Stimulated activated CD4-positive, alpha-beta T cell treated with anti-CD3 and anti-CD28 coated beads, TNF-alpha, amount 100 ng/mL, for 24 hours (primary cell): Measurements from ENCODE around the gene SLC48A1.

ENCODE experiments used
- DNase-seq, 3 experiments: peaks; one replicate each; pipeline ENCODE4 v3.0.0-alpha.2; 2020; ENCODE audit warnings: low read depth in 3 of 3

Gene SLC48A1

GRCh38 chr12:47757840-47758583, 15.0 kb upstream of the SLC48A1 start:
- DNase-seq, result no peak

GRCh38 chr12:47758584-47758833, 14.5 kb upstream of the SLC48A1 start:
- DNase-seq, result no peak

- DNase-seq, result peak; percentile 46 to 72 (median 47)
These were observed 14.0 kb upstream of the SLC48A1 start, which contains the start of gene RAPGEF3 for GRCh38 chr12:47758834-47759690. TSS of gene RAPGEF3 (minus strand) at chr12:47758880. CDS start at chr12:47758556, 324 bp downstream.

GRCh38 chr12:47762850-47763465, 10.1 kb upstream of the SLC48A1 start:
- DNase-seq, result no peak

- no peak for DNase-seq
These were observed 9.3 kb upstream of the SLC48A1 start for GRCh38 chr12:47763481-47764346.

- no peak for DNase-seq
These were observed 6.4 kb upstream of the SLC48A1 start for GRCh38 chr12:47766502-47767215.

- DNase-seq, result peak; percentile 47 to 72 (median 48)
These were observed 5.8 kb upstream of the SLC48A1 start for GRCh38 chr12:47767216-47767724.

- no peak for DNase-seq
These were observed 4.7 kb upstream of the SLC48A1 start for GRCh38 chr12:47768323-47768811.

- no peak for DNase-seq
These were observed 3.6 kb upstream of the SLC48A1 start for GRCh38 chr12:47769234-47770085.

GRCh38 chr12:47770086-47770726, 2.8 kb upstream of the SLC48A1 start:
- no peak for DNase-seq

GRCh38 chr12:47771304-47771703, 1.7 kb upstream of the SLC48A1 start:
- no peak for DNase-seq

- no peak for DNase-seq
These were observed 861 bp upstream of the SLC48A1 start for GRCh38 chr12:47772094-47772660.

- no peak for DNase-seq
These were observed 338 bp upstream of the SLC48A1 start for GRCh38 chr12:47772738-47773061.

- DNase-seq, result no peak
These were observed 981 bp downstream of the SLC48A1 start for GRCh38 chr12:47773858-47774580.

GRCh38 chr12:47774663-47775062, 1.6 kb downstream of the SLC48A1 start:
- no peak for DNase-seq

GRCh38 chr12:47775100-47775911, 2.3 kb downstream of the SLC48A1 start:
- no peak for DNase-seq

- no peak for DNase-seq
These were observed 3.6 kb downstream of the SLC48A1 start for GRCh38 chr12:47776471-47777143.
